Fibroblast of lung (primary cell): Measurements from ENCODE around the gene SORCS2. TPM values are rescaled to one million over a fixed set of nuclear protein-coding genes. Genes with fewer than 3 reads are reported as not detected.

Experiments used
- DNase-seq, 2 donors: peaks; one replicate each; pipeline versions ENCODE4 v3.0.0 to v3.0.0-alpha.2; 2010; ENCODE audit warnings: low read depth in 2 of 2
- H2AFZ ChIP-seq: 2 replicates; pipeline ENCODE4 v1.5.1; 2012; ENCODE audit warnings: low read length, control low read depth, inconsistent platforms
- H3K27ac ChIP-seq: 2 replicates; pipeline ENCODE4 v1.5.1; 2011; ENCODE audit warnings: low read length, control low read depth; ENCODE audit not compliant: insufficient read depth
- H3K27me3 ChIP-seq: 2 replicates; pipeline ENCODE4 v1.5.1; 2011; ENCODE audit warnings: mild to moderate bottlenecking, low read length; ENCODE audit not compliant: control insufficient read depth, insufficient read depth
- H3K36me3 ChIP-seq: 2 replicates; pipeline ENCODE4 v1.5.1; 2011; ENCODE audit warnings: low read length; ENCODE audit not compliant: control insufficient read depth, insufficient read depth
- H3K4me1 ChIP-seq: 2 replicates; pipeline ENCODE4 v1.5.1; 2011; ENCODE audit warnings: low read length; ENCODE audit not compliant: control insufficient read depth, insufficient read depth; ENCODE audit errors: extremely low read depth
- H3K4me2 ChIP-seq: 2 replicates; pipeline ENCODE4 v1.5.1; 2011; ENCODE audit warnings: low read length, control low read depth; ENCODE audit not compliant: insufficient read depth; ENCODE audit errors: extremely low read depth
- H3K4me3 ChIP-seq, 4 experiments: fragments of 200-600 bp in 1 of 4; sonication (generic) in 1 of 4; replicated peaks in 1 of 4; 2 replicates each; pipeline ENCODE4 v1.5.1; 2011 to 2016; ENCODE audit warnings: low read length in 4 of 4, low read depth in 3 of 4, mild to moderate bottlenecking in 3 of 4, control low read depth in 2 of 4, inconsistent platforms in 1 of 4, mixed read lengths in 1 of 4; ENCODE audit not compliant: insufficient read depth in 1 of 4; ENCODE audit errors: control extremely low read depth in 1 of 4
- H3K79me2 ChIP-seq: 2 replicates; pipeline ENCODE4 v1.5.1; 2012; ENCODE audit warnings: mild to moderate bottlenecking, low read length, inconsistent platforms; ENCODE audit not compliant: control insufficient read depth, insufficient read depth
- H3K9ac ChIP-seq: 2 replicates; pipeline ENCODE4 v1.5.1; 2011; ENCODE audit warnings: mild to moderate bottlenecking, low read length, control low read depth; ENCODE audit not compliant: insufficient read depth
- H3K9me3 ChIP-seq: 2 replicates; pipeline ENCODE4 v1.5.1; 2012; ENCODE audit warnings: low read depth, low read length; ENCODE audit not compliant: control insufficient read depth, insufficient read depth
- H4K20me1 ChIP-seq: 2 replicates; pipeline ENCODE4 v1.5.1; 2011; ENCODE audit warnings: low read length; ENCODE audit not compliant: control insufficient read depth, insufficient read depth; ENCODE audit errors: extremely low read depth
- CTCF ChIP-seq, 2 donors: IDR thresholded peaks in 1 of 2; conservative IDR thresholded peaks in 1 of 2; 1 replicate in 1 of 2; 2 replicates in 1 of 2; pipeline ENCODE4 v1.5.1; 2011 to 2012; ENCODE audit warnings: low read length in 2 of 2, control low read depth in 1 of 2, inconsistent platforms in 1 of 2, low read depth in 1 of 2, mild to moderate bottlenecking in 1 of 2
- EZH2 ChIP-seq: IDR thresholded peaks from 2 replicates; pipeline ENCODE4 v1.5.1; 2012; ENCODE audit warnings: low read length, control low read depth, mild to moderate bottlenecking; ENCODE audit errors: missing control alignments
- polyA plus RNA-seq, 2 donors: library from polyadenylated mRNA; depleted of rRNA in 1 of 2; stranded (reverse) in 1 of 2; unstranded in 1 of 2; fragments of >200 nt; gene quantifications; 2 replicates each; pipeline ENCODE4 v1.2.1, GENCODE V29; 2011 to 2012; ENCODE audit warnings: missing spikeins in 1 of 2
- total RNA-seq: library from RNA; depleted of rRNA; stranded (reverse); fragments of >200 nt; gene quantifications from 2 replicates; pipeline ENCODE4 v1.2.1, GENCODE V29; 2014

SORCS2 gene
- total and polyA plus RNA-seq, 2 donors (not counting 1 experiment from before 2014, with no cell fraction given): 0.17 to 0.41 TPM

GRCh38 chr4:7739918-7740865 is 547.9 kb downstream of the SORCS2 start:
- no peak for DNase-seq
- no peaks in the 10 kb centered on the region for H3K36me3 ChIP-seq
- no peaks in the 10 kb centered on the region for H3K4me1 ChIP-seq
- TF ChIP-seq CTCF (conservative IDR thresholded peaks at IDR 0.05 in 1 of 2, IDR thresholded peaks at IDR 0.05 in 1 of 2; ENCODE audit: low read depth in 1 of 2, low read length in 2 of 2) (no peak), EZH2 (no peak)
- H3K9me3 ChIP-seq: no peaks in the 10 kb centered on the region
- no peak overlapping the region for H3K4me3 ChIP-seq
- H2AFZ ChIP-seq: no peak overlapping the region
- no peaks in the 10 kb centered on the region for H3K79me2 ChIP-seq
- no peak overlapping the region for H3K9ac ChIP-seq
- no peaks in the 10 kb centered on the region for H3K27me3 ChIP-seq
- no peak overlapping the region for H3K4me2 ChIP-seq
- no peak overlapping the region for H3K27ac ChIP-seq
- H4K20me1 ChIP-seq: no peaks in the 10 kb centered on the region

GRCh38 chr4:7740866-7741525 is 548.7 kb downstream of the SORCS2 start:
- Histone ChIP-seq H3K36me3 (no peaks in the 10 kb centered on the region), H3K4me2 (no peak overlapping the region), H3K79me2 (no peaks in the 10 kb centered on the region), H3K27ac (no peak overlapping the region), H3K9ac (no peak overlapping the region), H3K27me3 (no peaks in the 10 kb centered on the region), H3K4me3 (no peak overlapping the region), H3K9me3 (no peaks in the 10 kb centered on the region), H2AFZ (no peak overlapping the region), H4K20me1 (no peaks in the 10 kb centered on the region), H3K4me1 (no peaks in the 10 kb centered on the region)
- TF ChIP-seq EZH2 (no peak), CTCF (conservative IDR thresholded peaks at IDR 0.05 in 1 of 2, IDR thresholded peaks at IDR 0.05 in 1 of 2; ENCODE audit: low read depth in 1 of 2, low read length in 2 of 2) (no peak)
- DNase-seq: no peak

GRCh38 chr4:7741946-7742806 is 549.8 kb downstream of the SORCS2 start:
- no peak overlapping the region for H2AFZ ChIP-seq
- H3K4me3 ChIP-seq: no peak overlapping the region
- H3K9ac ChIP-seq: no peak overlapping the region
- no peak for DNase-seq
- no peaks in the 10 kb centered on the region for H3K4me1 ChIP-seq
- no peaks in the 10 kb centered on the region for H3K9me3 ChIP-seq
- no peak for TF ChIP-seq EZH2
- no peak for TF ChIP-seq CTCF (conservative IDR thresholded peaks at IDR 0.05 in 1 of 2, IDR thresholded peaks at IDR 0.05 in 1 of 2; ENCODE audit: low read depth in 1 of 2, low read length in 2 of 2)
- H4K20me1 ChIP-seq: no peaks in the 10 kb centered on the region
- no peak overlapping the region for H3K27ac ChIP-seq
- H3K27me3 ChIP-seq: no peaks in the 10 kb centered on the region
- H3K4me2 ChIP-seq: no peak overlapping the region
- no peaks in the 10 kb centered on the region for H3K36me3 ChIP-seq
- no peaks in the 10 kb centered on the region for H3K79me2 ChIP-seq
